ENCODE results near the gene TOX2. TPM values are rescaled to one million over a fixed set of nuclear protein-coding genes. Genes with fewer than 3 reads are reported as not detected.

Gene TOX2
- total and polyA plus RNA-seq, 2 of the 4 experiments (the other 2 are of a cell fraction), result 1.3 to 17.5 TPM

DNA sequence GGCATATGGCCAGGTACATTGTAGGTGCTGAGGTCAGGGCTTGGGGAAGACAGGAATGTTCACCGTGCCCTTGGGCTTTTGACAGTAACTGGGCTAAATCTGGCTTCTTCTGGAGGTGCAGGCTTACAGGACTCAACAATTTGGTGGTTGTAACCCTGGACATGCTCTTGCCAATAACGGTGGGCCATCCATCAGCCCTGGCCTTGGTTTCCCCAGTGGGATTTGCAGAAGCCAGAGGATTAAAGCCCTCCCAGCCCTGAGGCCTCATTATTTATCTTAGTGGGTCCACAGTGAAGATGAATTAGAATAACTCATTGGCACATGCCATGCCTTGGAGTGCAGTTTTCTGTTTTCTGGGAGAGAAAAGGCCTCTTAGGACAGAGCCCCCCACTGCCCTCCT lies 44.0 kb downstream of the TOX2 start:
- peaks cover 38% of the 10 kb centered on the region for H3K4me1 ChIP-seq (ENCODE audit: control insufficient read depth, insufficient read depth, low read length)
- in situ Hi-C loops (cut with MboI; ENCODE audit: low sequenced_read_pairs) (no loop called here), intact Hi-C loops (cut with micrococcal nuclease) (no loop called here), dilution Hi-C loops (cut with HindIII; ENCODE audit: low sequenced_read_pairs, unreplicated experiment) (no loop called here)
- H2BK120ac ChIP-seq (ENCODE audit: low read depth, low read length), result peak overlapping the region; percentile 35; the same call in 1 of the 2 replicates
- H2BK20ac ChIP-seq (ENCODE audit: low read depth, low read length), result no peak overlapping the region
- no peak overlapping the region for H2AFZ ChIP-seq (replicated peaks; ENCODE audit: low read length, poor library complexity)
- peaks cover 68 to 93% of the 10 kb centered on the region in 2 experiments for H3K79me1 ChIP-seq (ENCODE audit: low read depth in 1 of 2, low read length in 2 of 2)
- H3K23ac ChIP-seq (ENCODE audit: low read depth, low read length), result peak overlapping the region; percentile 31; the same call in 1 of the 2 replicates
- H3K9ac ChIP-seq (ENCODE audit: low read depth, low read length), result no peak overlapping the region; the same call in 1 of the 2 replicates
- H3K14ac ChIP-seq (replicated peaks; ENCODE audit: low read depth, low read length), result peak overlapping the region; percentile 10; the same call in 1 of the 2 replicates
- H2BK5ac ChIP-seq (ENCODE audit: low read depth, low read length, poor library complexity, severe bottlenecking), result no peak overlapping the region
- ChIA-PET CTCF (interaction anchor here (0.6 kb wide), 1 partner anchor 273 kb away, joined by 4 read pairs; no protein-coding TSS in a partner anchor), POLR2A (ENCODE audit: unreplicated experiment) (no interaction called here)
- no peak overlapping the region for H3K4me2 ChIP-seq (ENCODE audit: low read depth, low read length)
- H4K5ac ChIP-seq (ENCODE audit: low read depth, low read length), result no peak overlapping the region
- TF ChIP-seq SMC3 (IDR thresholded peaks at IDR 0.05; ENCODE audit: low read depth, low read length), result no peak
- TF ChIP-seq NFE2L2 (IDR thresholded peaks at IDR 0.05; ENCODE audit: low read depth, low read length), result no peak
- TF ChIP-seq RCOR1 (IDR thresholded peaks at IDR 0.05; ENCODE audit: insufficient replicate concordance, low read length), result no peak
- no peak for TF ChIP-seq BHLHE40 (IDR thresholded peaks at IDR 0.05; ENCODE audit: low read depth, low read length)
- TF ChIP-seq FOS (IDR thresholded peaks at IDR 0.05; ENCODE audit: low read depth, low read length), result no peak
- no peak for TF ChIP-seq CEBPB (IDR thresholded peaks at IDR 0.05; ENCODE audit: low read depth, low read length)
- no peak for TF ChIP-seq MXI1 (IDR thresholded peaks at IDR 0.05; ENCODE audit: borderline replicate concordance, low read depth, low read length)
- TF ChIP-seq RAD21 (IDR thresholded peaks at IDR 0.05; ENCODE audit: low read length), result no peak
- no peak for TF ChIP-seq MAZ (IDR thresholded peaks at IDR 0.05; ENCODE audit: borderline replicate concordance, low read depth, low read length)
- TF ChIP-seq, protein P1, sequence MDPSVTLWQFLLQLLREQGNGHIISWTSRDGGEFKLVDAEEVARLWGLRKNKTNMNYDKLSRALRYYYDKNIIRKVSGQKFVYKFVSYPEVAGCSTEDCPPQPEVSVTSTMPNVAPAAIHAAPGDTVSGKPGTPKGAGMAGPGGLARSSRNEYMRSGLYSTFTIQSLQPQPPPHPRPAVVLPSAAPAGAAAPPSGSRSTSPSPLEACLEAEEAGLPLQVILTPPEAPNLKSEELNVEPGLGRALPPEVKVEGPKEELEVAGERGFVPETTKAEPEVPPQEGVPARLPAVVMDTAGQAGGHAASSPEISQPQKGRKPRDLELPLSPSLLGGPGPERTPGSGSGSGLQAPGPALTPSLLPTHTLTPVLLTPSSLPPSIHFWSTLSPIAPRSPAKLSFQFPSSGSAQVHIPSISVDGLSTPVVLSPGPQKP (IDR thresholded peaks at IDR 0.05; ENCODE audit: borderline replicate concordance, low read depth, low read length), result no peak
- TF ChIP-seq MAFK (IDR thresholded peaks at IDR 0.05; ENCODE audit: low read depth, low read length), result no peak
- TF ChIP-seq CHD1 (IDR thresholded peaks at IDR 0.05; ENCODE audit: low read depth, low read length), result no peak
- H4K8ac ChIP-seq (ENCODE audit: low read depth in 2 of 2, low read length in 2 of 2), result peak overlapping the region in 1 of 2 experiments; percentile 76; a peak in 1 of 4 replicates
- peaks cover 65% of the 10 kb centered on the region for H3K9me1 ChIP-seq (ENCODE audit: insufficient read depth, low read length)
- H3K36me3 ChIP-seq (ENCODE audit: control insufficient read depth, insufficient read depth, low read length), result no peaks in the 10 kb centered on the region
- H2AK9ac ChIP-seq (replicated peaks; ENCODE audit: low read depth, low read length, poor library complexity), result no peak overlapping the region
- no peak overlapping the region; the same call in 1 of the 2 replicates for H3K18ac ChIP-seq (ENCODE audit: low read depth, low read length)
- H3K27ac ChIP-seq (ENCODE audit: insufficient read depth, low read length), result no peak overlapping the region
- ATAC-seq (ENCODE audit: low read depth), result no peak
- no peaks in the 10 kb centered on the region for H3K27me3 ChIP-seq (ENCODE audit: control insufficient read depth, insufficient read depth, low read length)
- BruUV-seq (replicated peaks), result no TSS peak
- H3K4me3 ChIP-seq (ENCODE audit: insufficient read depth, low read depth, low read length), result no peak overlapping the region
- H4K91ac ChIP-seq (ENCODE audit: insufficient read depth, low read depth, low read length), result peak overlapping the region; percentile 44; the same call in 1 of the 2 replicates
- peak overlapping the region; percentile 35; the same call in 1 of the 2 replicates for H3K4ac ChIP-seq (ENCODE audit: low read depth, low read length)
- no peaks in the 10 kb centered on the region for H3K9me3 ChIP-seq (ENCODE audit: control insufficient read depth, insufficient read depth, low read length)
- DNase-seq, result no peak
- 80% methylated on average over 1 of the region's 2 CpGs; no CpG with 5 or more reads in 1 of the 2 experiments for WGBS, 2 experiments (ENCODE audit: extremely low coverage in 2 of 2, insufficient read length in 1 of 2)
- H3K56ac ChIP-seq (ENCODE audit: extremely low read depth, insufficient read depth, low read length), result no peak overlapping the region
- peak overlapping the region; percentile 52; the same call in 2 of the 3 replicates for H2BK15ac ChIP-seq (ENCODE audit: low read depth, low read length)
- H2AK5ac ChIP-seq (ENCODE audit: low read depth, low read length), result peak overlapping the region; percentile 48
- peaks cover 13% of the 10 kb centered on the region; the same call in 1 of the 2 replicates for H4K20me1 ChIP-seq (ENCODE audit: insufficient read depth, low read length)

Data from IMR-90 (cell line).